GM12801 (cell line): ENCODE data around the gene TBCD.

Experiments
- TF ChIP-seq, protein P1 (sequence below): IDR thresholded peaks from one replicate; pipeline ENCODE4 v1.5.1; 2011; ENCODE audit warnings: control low read depth; ENCODE audit not compliant: insufficient read length; ENCODE audit errors: extremely low read depth

Gene TBCD

DNA sequence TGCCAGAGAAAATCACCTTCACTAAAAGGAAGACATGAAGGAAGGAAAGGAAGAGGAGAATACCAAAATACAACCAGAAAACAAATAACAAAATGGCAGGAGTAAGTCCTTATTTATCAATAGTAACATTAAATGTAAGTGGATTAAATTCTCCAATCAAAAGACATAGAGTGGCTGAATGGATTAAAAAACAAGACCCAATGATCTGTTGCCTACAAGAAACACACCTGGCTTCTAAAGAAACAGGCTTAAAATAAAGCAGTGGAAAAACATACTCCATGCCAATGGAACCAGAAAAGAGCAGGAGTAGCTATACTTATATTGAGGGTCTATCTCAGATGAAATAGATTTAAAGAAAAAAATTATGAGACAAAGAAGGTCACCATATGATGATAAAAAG lies 241.1 kb downstream of the TBCD start:
- TF ChIP-seq, protein P1, sequence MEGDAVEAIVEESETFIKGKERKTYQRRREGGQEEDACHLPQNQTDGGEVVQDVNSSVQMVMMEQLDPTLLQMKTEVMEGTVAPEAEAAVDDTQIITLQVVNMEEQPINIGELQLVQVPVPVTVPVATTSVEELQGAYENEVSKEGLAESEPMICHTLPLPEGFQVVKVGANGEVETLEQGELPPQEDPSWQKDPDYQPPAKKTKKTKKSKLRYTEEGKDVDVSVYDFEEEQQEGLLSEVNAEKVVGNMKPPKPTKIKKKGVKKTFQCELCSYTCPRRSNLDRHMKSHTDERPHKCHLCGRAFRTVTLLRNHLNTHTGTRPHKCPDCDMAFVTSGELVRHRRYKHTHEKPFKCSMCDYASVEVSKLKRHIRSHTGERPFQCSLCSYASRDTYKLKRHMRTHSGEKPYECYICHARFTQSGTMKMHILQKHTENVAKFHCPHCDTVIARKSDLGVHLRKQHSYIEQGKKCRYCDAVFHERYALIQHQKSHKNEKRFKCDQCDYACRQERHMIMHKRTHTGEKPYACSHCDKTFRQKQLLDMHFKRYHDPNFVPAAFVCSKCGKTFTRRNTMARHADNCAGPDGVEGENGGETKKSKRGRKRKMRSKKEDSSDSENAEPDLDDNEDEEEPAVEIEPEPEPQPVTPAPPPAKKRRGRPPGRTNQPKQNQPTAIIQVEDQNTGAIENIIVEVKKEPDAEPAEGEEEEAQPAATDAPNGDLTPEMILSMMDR = no peak
